Activated naive CD8-positive, alpha-beta T cell treated with anti-CD3 and anti-CD28 coated beads, Interleukin-2, amount 10 ng/mL, durations not matched to agents 7 days and 5 days (primary cell): ENCODE results near the gene CGA. TPM values are rescaled to one million over a fixed set of nuclear protein-coding genes. Genes with fewer than 3 reads are reported as not detected.

Source experiments
- total RNA-seq, 2 experiments: library from RNA; stranded (reverse); gene quantifications; one replicate each; pipeline ENCODE4 v1.2.3, GENCODE V29; 2021

CGA gene
- total RNA-seq, 2 experiments from 2014 or later: not detected

Other genes with a start within 250 kb of the CGA start
- gene HTR1E, start 157.6 kb downstream of the CGA start, total RNA-seq: not detected
- gene ZNF292, start 60.5 kb upstream of the CGA start, total RNA-seq: 10 to 100 TPM; 70.2 to 77.6 TPM
- gene SMIM8, start 227.5 kb upstream of the CGA start, total RNA-seq: 10 to 100 TPM; 11.9 to 12.2 TPM
- not detected for gene GJB7, start 234.2 kb upstream of the CGA start, total RNA-seq
- gene C6orf163, start 249.7 kb upstream of the CGA start, total RNA-seq: 1 to 10 TPM; 3.2 to 3.4 TPM